HCT116 (cell line): ENCODE data around the gene CDK5RAP2. TPM values are rescaled to one million over a fixed set of nuclear protein-coding genes. Genes with fewer than 3 reads are reported as not detected.
"Not testable (repeated sequence)": the region's sequence is repeated elsewhere in the genome, so short reads cannot be mapped to it uniquely, and the experiment has no call there.

Source experiments
- ATAC-seq: fragments of 200-7000 bp; cut with Tn5 transposase; 2 replicates; pipeline ENCODE4 v1.9.1; 2020; ENCODE audit warnings: mild to moderate bottlenecking, moderate library complexity
- BruUV-seq: library from RNA; stranded (reverse); fragments of 400-500 nt; replicated peaks from 2 replicates; lab custom pipeline; 2021; lab: Mats Ljungman, UMichigan
- CTCF ChIA-PET: fragments of 300-600 bp; sonication (Branson Sonifier 250); formaldehyde crosslinking; loops from one replicate; lab custom pipeline; 2021; ENCODE audit warnings: antibody characterized with exemption; lab: Charles Lee
- POLR2A ChIA-PET: fragments of 300-600, 350-600 bp; sonication (Branson Sonifier 250); formaldehyde crosslinking; loops from one replicate; lab custom pipeline; 2021; ENCODE audit warnings: antibody characterized with exemption; lab: Charles Lee
- RAD21 ChIA-PET, 2 experiments: fragments of 300-600 bp; sonication (Branson Sonifier 250); formaldehyde crosslinking; loops; one replicate each; lab custom pipeline; 2023; ENCODE audit warnings: low total read pairs in 2 of 2; ENCODE audit not compliant: uncharacterized antibody in 2 of 2, unreplicated experiment in 2 of 2, low non-redundant PET in 1 of 2; lab: Charles Lee
- DNase-seq: peaks from one replicate; pipeline ENCODE4 v3.0.0-alpha.2; 2010; ENCODE audit warnings: low read depth, low spot score
- H2AFZ ChIP-seq: fragments of 200-600 bp; shearing (Covaris generic), sonication (generic); 2 replicates; pipeline ENCODE4 v1.6.1; 2017; ENCODE audit warnings: low read depth, mixed run types, mixed read lengths, antibody characterized with exemption, low read length; ENCODE audit not compliant: poor library complexity, severe bottlenecking
- H3K27ac ChIP-seq: 2 replicates; pipeline ENCODE4 v1.5.1; 2012; ENCODE audit warnings: low read depth, low read length
- H3K27me3 ChIP-seq: fragments of 200-600 bp; sonication (generic); 2 replicates; pipeline ENCODE4 v1.6.1; 2016; ENCODE audit warnings: mixed run types, low read length, mixed read lengths; ENCODE audit not compliant: insufficient read depth
- H3K36me3 ChIP-seq, 2 experiments: fragments of 200-500 bp in 1 of 2; fragments of 200-600 bp in 1 of 2; sonication (Bioruptor generic) in 1 of 2; sonication (generic) in 1 of 2; 2 replicates each; pipeline versions ENCODE4 v1.5.1 to v1.6.1; 2014 to 2016; ENCODE audit warnings: low read length in 2 of 2, inconsistent platforms in 1 of 2, mixed read lengths in 1 of 2, mixed run types in 1 of 2; ENCODE audit not compliant: insufficient read depth in 2 of 2, control insufficient read depth in 1 of 2
- H3K4me1 ChIP-seq, 2 experiments: fragments of 200-600 bp in 1 of 2; sonication (generic) in 1 of 2; 2 replicates each; pipeline versions ENCODE4 v1.5.1 to v1.6.1; 2012 to 2017; ENCODE audit warnings: low read length in 2 of 2, inconsistent platforms in 1 of 2, mild to moderate bottlenecking in 1 of 2, mixed read lengths in 1 of 2, mixed run types in 1 of 2, moderate library complexity in 1 of 2; ENCODE audit not compliant: insufficient read depth in 2 of 2, control insufficient read depth in 1 of 2
- H3K4me2 ChIP-seq: fragments of 200-600 bp; sonication (generic); 2 replicates; pipeline ENCODE4 v1.6.1; 2017; ENCODE audit warnings: mixed run types, low read length, mixed read lengths
- H3K4me3 ChIP-seq, 2 experiments: fragments of 200-600 bp in 1 of 2; sonication (generic) in 1 of 2; replicated peaks in 1 of 2; 2 replicates each; pipeline ENCODE4 v1.5.1; 2011 to 2016; ENCODE audit warnings: low read length in 2 of 2, control low read depth in 1 of 2, low read depth in 1 of 2, mild to moderate bottlenecking in 1 of 2, mixed read lengths in 1 of 2, mixed run types in 1 of 2
- H3K79me2 ChIP-seq: fragments of 200-600 bp; sonication (generic); 2 replicates; pipeline ENCODE4 v1.6.1; 2017; ENCODE audit warnings: mild to moderate bottlenecking, mixed run types, low read length, moderate library complexity, mixed read lengths; ENCODE audit not compliant: insufficient read depth
- H3K9ac ChIP-seq: fragments of 200-600 bp; sonication (generic); 2 replicates; pipeline ENCODE4 v1.6.1; 2016; ENCODE audit warnings: low read length, mixed read lengths
- H3K9me2 ChIP-seq: fragments of 200-600 bp; sonication (generic), shearing (Covaris generic); 2 replicates; pipeline ENCODE4 v1.6.1; 2017; ENCODE audit warnings: mixed run types, mild to moderate bottlenecking, moderate library complexity; ENCODE audit not compliant: insufficient read depth
- H3K9me3 ChIP-seq, 2 experiments: fragments of 200-500 bp in 1 of 2; fragments of 200-600 bp in 1 of 2; sonication (Bioruptor generic) in 1 of 2; sonication (generic) in 1 of 2; 2 replicates each; pipeline ENCODE4 v1.6.1; 2014 to 2017; ENCODE audit warnings: low read length in 2 of 2, mixed read lengths in 2 of 2, inconsistent platforms in 1 of 2, low read depth in 1 of 2, mild to moderate bottlenecking in 1 of 2, mixed run types in 1 of 2, moderate library complexity in 1 of 2; ENCODE audit not compliant: control insufficient read depth in 1 of 2, insufficient read depth in 1 of 2
- H4K20me1 ChIP-seq: fragments of 200-600 bp; sonication (generic), shearing (Covaris generic); 2 replicates; pipeline ENCODE4 v1.6.1; 2017; ENCODE audit warnings: mixed run types, mild to moderate bottlenecking, moderate library complexity; ENCODE audit not compliant: insufficient read depth
- CBX3 ChIP-seq: IDR thresholded peaks from 2 replicates; pipeline ENCODE4 v1.6.1; 2012; ENCODE audit warnings: low read depth
- FOSL1 ChIP-seq: IDR thresholded peaks from 2 replicates; pipeline ENCODE4 v1.6.1; 2012; ENCODE audit warnings: low read depth
- JUND ChIP-seq: IDR thresholded peaks from 2 replicates; pipeline ENCODE4 v1.6.1; 2012
- POLR2A ChIP-seq: IDR thresholded peaks from 2 replicates; pipeline ENCODE4 v1.7.0; 2011; ENCODE audit warnings: borderline replicate concordance; ENCODE audit not compliant: insufficient read depth, insufficient read length; ENCODE audit errors: extremely low read depth
- SIN3A ChIP-seq: IDR thresholded peaks from 2 replicates; pipeline ENCODE4 v1.6.1; 2012; ENCODE audit warnings: low read depth
- SP1 ChIP-seq: IDR thresholded peaks from 2 replicates; pipeline ENCODE4 v1.6.1; 2012; ENCODE audit warnings: low read depth
- SRF ChIP-seq: IDR thresholded peaks from 2 replicates; pipeline ENCODE4 v1.6.1; 2012; ENCODE audit warnings: low read depth
- TCF7L2 ChIP-seq: IDR thresholded peaks from 2 replicates; pipeline ENCODE4 v1.7.0; 2011; ENCODE audit warnings: borderline replicate concordance, inconsistent platforms; ENCODE audit not compliant: insufficient read depth, insufficient read length; ENCODE audit errors: extremely low read depth
- YY1 ChIP-seq: IDR thresholded peaks from 2 replicates; pipeline ENCODE4 v1.6.1; 2011; ENCODE audit warnings: low read length, low read depth, moderate library complexity, mild to moderate bottlenecking; ENCODE audit not compliant: insufficient replicate concordance; ENCODE audit errors: extremely low read depth
- ZNF274 ChIP-seq: fragments of 200-500 bp; sonication (Bioruptor generic); IDR thresholded peaks from 2 replicates; pipeline ENCODE4 v1.6.1; 2014; ENCODE audit warnings: mild to moderate bottlenecking, low read depth, low read length, inconsistent platforms
- intact Hi-C: fragments of 100-400 bp; cut with micrococcal nuclease; formaldehyde crosslinking; loops from 2 replicates; pipeline ENCODE4 v1.10.0; 2022
- total RNA-seq: library from RNA; stranded (reverse); gene quantifications from one replicate; pipeline ENCODE4 v1.2.1, GENCODE V29; 2021; ENCODE audit not compliant: unreplicated experiment
- TF ChIP-seq, protein P1 (sequence below): IDR thresholded peaks from 2 replicates; pipeline ENCODE4 v1.6.1; 2012
- TF ChIP-seq, protein P2 (sequence below): IDR thresholded peaks from 2 replicates; pipeline ENCODE4 v1.6.1; 2011; ENCODE audit warnings: mild to moderate bottlenecking, low read length, moderate library complexity; ENCODE audit not compliant: insufficient replicate concordance; ENCODE audit errors: extremely low read depth
- TF ChIP-seq, protein P3 (sequence below): IDR thresholded peaks from 2 replicates; pipeline ENCODE4 v1.6.1; 2012

CDK5RAP2 gene
- total RNA-seq, 1 experiment from 2014 or later = 56.2 TPM

DNA sequence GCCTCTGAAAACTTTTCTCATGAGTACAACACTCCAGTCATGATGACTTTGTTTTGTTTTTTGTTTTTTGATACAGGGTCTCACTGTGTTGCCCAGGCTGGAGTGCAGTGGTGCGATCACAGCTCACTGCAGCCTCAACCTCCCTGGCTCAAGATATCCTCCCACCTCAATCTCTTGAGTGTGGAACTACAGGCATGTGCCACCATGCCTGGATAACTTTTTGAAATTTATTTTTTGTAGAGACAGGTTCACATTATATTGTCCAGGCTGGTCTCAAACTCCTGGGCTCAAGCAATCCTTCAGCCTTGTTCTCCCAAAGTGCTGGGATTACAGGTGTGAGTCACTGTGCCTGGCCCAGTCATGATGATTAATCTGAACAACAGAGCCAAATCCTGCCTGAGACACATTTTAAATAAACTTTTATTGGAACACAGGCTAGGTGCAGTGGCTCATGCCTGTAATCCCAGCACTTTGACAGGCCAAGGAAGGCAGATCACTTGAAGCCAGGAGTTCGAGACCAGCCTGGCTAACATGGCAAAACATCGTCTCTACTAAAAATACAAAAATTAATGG is 49.0 kb upstream of the CDK5RAP2 start:
- TF ChIP-seq FOSL1 = peak; percentile 81
- TF ChIP-seq, protein P1, sequence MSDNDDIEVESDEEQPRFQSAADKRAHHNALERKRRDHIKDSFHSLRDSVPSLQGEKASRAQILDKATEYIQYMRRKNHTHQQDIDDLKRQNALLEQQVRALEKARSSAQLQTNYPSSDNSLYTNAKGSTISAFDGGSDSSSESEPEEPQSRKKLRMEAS = 0 out of 2 replicates have a peak, but pooled peaks have one; percentile 30
- peak; percentile 73 for TF ChIP-seq JUND
- TF ChIP-seq CBX3 = peak; percentile 81
- 0 out of 2 replicates have a peak, but pooled peaks have one; percentile 20 for TF ChIP-seq SP1
- TF ChIP-seq, all 23 proteins: peak for 5; not testable (repeated sequence) for 18
- H3K79me2 ChIP-seq, H3K4me3 ChIP-seq, H3K27ac ChIP-seq, H2AFZ ChIP-seq, POLR2A ChIA-PET, BruUV-seq, H3K36me3 ChIP-seq, H3K9me3 ChIP-seq, H3K27me3 ChIP-seq, H4K20me1 ChIP-seq, RAD21 ChIA-PET, H3K9ac ChIP-seq, H3K9me2 ChIP-seq: not testable (repeated sequence)
- H3K4me1 ChIP-seq = peaks cover 0 to 17% of the 10 kb centered on the region in 2 experiments; a peak in 2 of 4 replicates
- CTCF ChIA-PET = interaction anchor here (1.1 kb wide), 1 partner anchor 9 kb away, joined by 4 read pairs; no protein-coding TSS in a partner anchor
- intact Hi-C loops = loop anchor here (10.0 kb wide), 1 partner anchor 426 kb away; the partner anchor contains the start of gene C5
- ATAC-seq (peak; percentile 75), DNase-seq (peak; percentile 26)
- peak overlapping the region; percentile 50 for H3K4me2 ChIP-seq

DNA sequence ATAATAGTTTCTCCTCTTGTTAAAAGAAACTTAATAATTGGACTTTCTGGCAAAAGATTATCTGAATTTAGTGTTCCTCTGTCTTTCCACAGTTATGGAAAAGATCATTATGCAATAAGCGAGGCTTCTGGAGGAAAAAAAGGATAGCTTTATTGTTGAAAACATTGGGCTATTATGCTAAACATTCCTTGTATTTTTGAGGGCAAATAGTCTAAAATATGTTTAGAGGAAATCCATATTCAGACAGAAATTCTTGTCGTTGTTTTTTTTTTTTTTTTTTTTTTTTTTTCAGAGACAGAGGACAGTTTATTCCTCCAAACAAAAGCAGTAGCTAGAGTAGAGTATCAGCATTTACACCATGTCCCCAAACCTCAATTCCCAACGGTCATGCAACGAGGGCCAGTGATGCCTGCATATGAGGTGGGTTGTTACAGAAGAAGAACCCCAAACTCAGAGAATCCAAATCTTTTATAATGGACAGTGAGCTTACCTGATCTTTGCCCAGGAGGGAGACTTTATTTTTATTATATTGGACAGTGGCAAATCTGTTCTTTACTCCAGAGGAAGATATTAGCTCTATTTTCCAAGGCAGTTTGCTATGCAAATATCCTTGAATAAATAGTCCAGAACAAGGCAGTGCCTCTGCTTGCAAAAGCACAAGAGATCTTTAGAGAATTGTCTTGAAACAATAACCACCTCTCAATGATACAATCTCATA is 48.4 kb upstream of the CDK5RAP2 start:
- H2AFZ ChIP-seq = no peak overlapping the region
- POLR2A ChIA-PET = no interaction called here
- intact Hi-C loops = loop anchor here (10.0 kb wide), 1 partner anchor 426 kb away; the partner anchor contains the start of gene C5
- H3K27ac ChIP-seq = no peak overlapping the region
- H4K20me1 ChIP-seq = no peaks in the 10 kb centered on the region
- peaks cover 0 to 17% of the 10 kb centered on the region in 2 experiments; a peak in 2 of 4 replicates for H3K4me1 ChIP-seq
- H3K4me3 ChIP-seq = no peak overlapping the region
- BruUV-seq = no TSS peak
- H3K27me3 ChIP-seq = no peaks in the 10 kb centered on the region
- RAD21 ChIA-PET = no interaction called here
- no peaks in the 10 kb centered on the region for H3K79me2 ChIP-seq
- no peaks in the 10 kb centered on the region for H3K36me3 ChIP-seq
- H3K9ac ChIP-seq = no peak overlapping the region
- H3K9me2 ChIP-seq = no peaks in the 10 kb centered on the region
- H3K4me2 ChIP-seq = peak overlapping the region; percentile 50; the same call in 1 of the 2 replicates
- DNase-seq (no peak), ATAC-seq (no peak)
- CTCF ChIA-PET = interaction anchor here (1.1 kb wide), 1 partner anchor 8 kb away, joined by 3 read pairs; no protein-coding TSS in a partner anchor
- no peaks in the 10 kb centered on the region for H3K9me3 ChIP-seq
- TF ChIP-seq POLR2A (no peak), TCF7L2 (no peak), YY1 (no peak), SIN3A (no peak), ZNF274 (no peak), SRF (no peak), JUND (no peak)
- TF ChIP-seq, protein P2, sequence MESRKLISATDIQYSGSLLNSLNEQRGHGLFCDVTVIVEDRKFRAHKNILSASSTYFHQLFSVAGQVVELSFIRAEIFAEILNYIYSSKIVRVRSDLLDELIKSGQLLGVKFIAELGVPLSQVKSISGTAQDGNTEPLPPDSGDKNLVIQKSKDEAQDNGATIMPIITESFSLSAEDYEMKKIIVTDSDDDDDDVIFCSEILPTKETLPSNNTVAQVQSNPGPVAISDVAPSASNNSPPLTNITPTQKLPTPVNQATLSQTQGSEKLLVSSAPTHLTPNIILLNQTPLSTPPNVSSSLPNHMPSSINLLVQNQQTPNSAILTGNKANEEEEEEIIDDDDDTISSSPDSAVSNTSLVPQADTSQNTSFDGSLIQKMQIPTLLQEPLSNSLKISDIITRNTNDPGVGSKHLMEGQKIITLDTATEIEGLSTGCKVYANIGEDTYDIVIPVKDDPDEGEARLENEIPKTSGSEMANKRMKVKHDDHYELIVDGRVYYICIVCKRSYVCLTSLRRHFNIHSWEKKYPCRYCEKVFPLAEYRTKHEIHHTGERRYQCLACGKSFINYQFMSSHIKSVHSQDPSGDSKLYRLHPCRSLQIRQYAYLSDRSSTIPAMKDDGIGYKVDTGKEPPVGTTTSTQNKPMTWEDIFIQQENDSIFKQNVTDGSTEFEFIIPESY = no peak
- TF ChIP-seq, protein P3, sequence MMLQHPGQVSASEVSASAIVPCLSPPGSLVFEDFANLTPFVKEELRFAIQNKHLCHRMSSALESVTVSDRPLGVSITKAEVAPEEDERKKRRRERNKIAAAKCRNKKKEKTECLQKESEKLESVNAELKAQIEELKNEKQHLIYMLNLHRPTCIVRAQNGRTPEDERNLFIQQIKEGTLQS = no peak
